Adrenal gland (tissue), 12 donors: ENCODE data around the gene CYP4F12. TPM values are rescaled to one million over a fixed set of nuclear protein-coding genes. Genes with fewer than 3 reads are reported as not detected.

Source experiments
- DNase-seq, 7 donors: peaks; one replicate each; pipeline ENCODE4 v3.0.0-alpha.2; 2019 to 2020
- H3K27ac ChIP-seq, 5 donors: fragments of 200-600 bp; sonication (generic) in 4 of 5; 1 replicate in 3 of 5; 2 replicates in 2 of 5; pipeline versions ENCODE4 v1.5.1 to v1.8.0; 2016 to 2020; ENCODE audit warnings: mild to moderate bottlenecking in 1 of 5
- H3K27me3 ChIP-seq: fragments of 200-600 bp; 2 replicates; pipeline ENCODE4 v1.8.0; 2021
- H3K36me3 ChIP-seq, 2 donors: fragments of 200-600 bp; replicated peaks in 1 of 2; 1 replicate in 1 of 2; 2 replicates in 1 of 2; pipeline versions ENCODE4 v1.5.1 to v1.8.0; 2018 to 2022
- H3K4me1 ChIP-seq, 2 donors: fragments of 200-600 bp; replicated peaks in 1 of 2; 1 replicate in 1 of 2; 2 replicates in 1 of 2; pipeline versions ENCODE4 v1.5.1 to v1.8.0; 2018 to 2021
- H3K4me3 ChIP-seq, 4 donors: fragments of 200-600 bp; sonication (generic) in 3 of 4; one replicate each; pipeline ENCODE4 v1.5.1; 2016 to 2018
- H3K9me3 ChIP-seq, 3 donors: fragments of 200-600 bp; sonication (generic) in 1 of 3; replicated peaks in 1 of 3; 1 replicate in 2 of 3; 2 replicates in 1 of 3; pipeline versions ENCODE4 v1.5.1 to v1.8.0; 2016 to 2021
- POLR2A ChIP-seq, 2 donors: fragments of 450-650 bp; IDR thresholded peaks; one replicate each; pipeline ENCODE4 v1.6.1; 2017; ENCODE audit warnings: antibody characterized with exemption in 2 of 2, mild to moderate bottlenecking in 2 of 2, moderate library complexity in 1 of 2
- WGBS, 4 donors: extraction: QIAGEN DNeasy Blood & Tissue Kit in 2 of 4; methylation state at CpG; one replicate each; pipeline versions ENCODE4 v1.1.5 to v1.1.7; 2013 to 2017; 5-methylcytosine and 5-hydroxymethylcytosine counted together
- intact Hi-C, 2 donors: fragments of 100-400 bp; cut with DNase I; formaldehyde crosslinking; loops; one replicate each; pipeline versions ENCODE4 v1.14.1 to v1.15.0; 2022 to 2023
- polyA plus RNA-seq, 3 donors: library from polyadenylated mRNA; stranded (reverse); fragments of 200-250 nt in 2 of 3; fragments of 350-450 nt in 1 of 3; fragmentation: Illumina TruSeq in 1 of 3; extraction: RNeasy Lipid Tissue Mini Kit (QIAGEN cat#74804) in 1 of 3; gene quantifications; one replicate each; pipeline ENCODE4 v1.2.3, GENCODE V29; 2013 to 2014
- total RNA-seq, 9 donors: library from RNA; depleted of rRNA in 4 of 9; stranded (reverse); fragments of >200 nt in 4 of 9; fragments of 120-200 nt in 1 of 9; fragmentation: NEBNext Ultra II Directional in 1 of 9; extraction: Animal tissue kit (Norgen Biotek cat#: 25700) in 1 of 9; gene quantifications; one replicate each; pipeline versions ENCODE4 v1.1.0 to v1.2.4, GENCODE V29; 2013 to 2023
- TF ChIP-seq, protein P1 (sequence below), 6 experiments: fragments of 450-650 bp in 4 of 6; fragments of 200-600 bp in 2 of 6; sonication (generic) in 1 of 6; IDR thresholded peaks; 1 replicate in 5 of 6; 2 replicates in 1 of 6; pipeline versions ENCODE4 v1.5.1 to v1.8.0; 2016 to 2021; ENCODE audit warnings: antibody characterized with exemption in 6 of 6, mild to moderate bottlenecking in 2 of 6, moderate library complexity in 1 of 6
- donor health status: healthy with polysubstance abuse.
- donor health status: Bipolar disorder and iron deficiency.
- donor health status: DM: yes; HTN: yes; CAD: no.
- donor health status: DM: no; HTN: no; CAD: no.
- donor health status: DM: no; HTN: no; CAD: no.
- donor health status: DM: yes; HTN: yes; CAD: no.

The CYP4F12 gene
- total and polyA plus RNA-seq, 12 donors: 0.42 to 19.7 (median 2.7) TPM

DNA sequence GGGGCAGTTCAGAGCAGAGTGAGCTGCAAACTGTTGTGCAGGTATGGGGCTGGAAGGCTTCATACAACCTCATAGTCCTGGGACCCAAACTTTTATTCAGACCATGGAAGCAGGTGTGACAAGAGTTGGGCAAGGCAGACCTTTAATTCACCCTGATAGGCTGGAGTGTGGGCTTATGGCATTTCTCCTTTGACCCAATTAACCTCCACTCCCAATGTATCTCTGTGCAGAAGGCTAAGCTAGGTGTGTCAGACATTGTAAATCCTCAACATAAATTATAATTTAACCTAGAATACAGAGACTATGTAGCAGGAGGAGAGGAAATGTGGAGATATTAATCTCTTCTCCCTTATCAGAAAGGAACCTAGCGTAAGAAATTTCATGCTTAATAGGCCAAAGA, 42.8 kb downstream of the CYP4F12 start:
- H3K27me3 ChIP-seq: no peaks in the 10 kb centered on the region
- no peaks in the 10 kb centered on the region for H3K4me1 ChIP-seq
- intact Hi-C loops: no loop called here
- no peak for TF ChIP-seq POLR2A (IDR thresholded peaks at IDR 0.05)
- TF ChIP-seq, protein P1, sequence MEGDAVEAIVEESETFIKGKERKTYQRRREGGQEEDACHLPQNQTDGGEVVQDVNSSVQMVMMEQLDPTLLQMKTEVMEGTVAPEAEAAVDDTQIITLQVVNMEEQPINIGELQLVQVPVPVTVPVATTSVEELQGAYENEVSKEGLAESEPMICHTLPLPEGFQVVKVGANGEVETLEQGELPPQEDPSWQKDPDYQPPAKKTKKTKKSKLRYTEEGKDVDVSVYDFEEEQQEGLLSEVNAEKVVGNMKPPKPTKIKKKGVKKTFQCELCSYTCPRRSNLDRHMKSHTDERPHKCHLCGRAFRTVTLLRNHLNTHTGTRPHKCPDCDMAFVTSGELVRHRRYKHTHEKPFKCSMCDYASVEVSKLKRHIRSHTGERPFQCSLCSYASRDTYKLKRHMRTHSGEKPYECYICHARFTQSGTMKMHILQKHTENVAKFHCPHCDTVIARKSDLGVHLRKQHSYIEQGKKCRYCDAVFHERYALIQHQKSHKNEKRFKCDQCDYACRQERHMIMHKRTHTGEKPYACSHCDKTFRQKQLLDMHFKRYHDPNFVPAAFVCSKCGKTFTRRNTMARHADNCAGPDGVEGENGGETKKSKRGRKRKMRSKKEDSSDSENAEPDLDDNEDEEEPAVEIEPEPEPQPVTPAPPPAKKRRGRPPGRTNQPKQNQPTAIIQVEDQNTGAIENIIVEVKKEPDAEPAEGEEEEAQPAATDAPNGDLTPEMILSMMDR (IDR thresholded peaks at IDR 0.05): no peak
- no peaks in the 10 kb centered on the region for H3K36me3 ChIP-seq
- no peak overlapping the region for H3K27ac ChIP-seq
- H3K4me3 ChIP-seq: no peak overlapping the region
- no peak for DNase-seq
- H3K9me3 ChIP-seq: no peaks in the 10 kb centered on the region
- 67 to 84% (median 78%) methylated on average over 1 of the region's 1 CpG for WGBS, 4 donors

DNA sequence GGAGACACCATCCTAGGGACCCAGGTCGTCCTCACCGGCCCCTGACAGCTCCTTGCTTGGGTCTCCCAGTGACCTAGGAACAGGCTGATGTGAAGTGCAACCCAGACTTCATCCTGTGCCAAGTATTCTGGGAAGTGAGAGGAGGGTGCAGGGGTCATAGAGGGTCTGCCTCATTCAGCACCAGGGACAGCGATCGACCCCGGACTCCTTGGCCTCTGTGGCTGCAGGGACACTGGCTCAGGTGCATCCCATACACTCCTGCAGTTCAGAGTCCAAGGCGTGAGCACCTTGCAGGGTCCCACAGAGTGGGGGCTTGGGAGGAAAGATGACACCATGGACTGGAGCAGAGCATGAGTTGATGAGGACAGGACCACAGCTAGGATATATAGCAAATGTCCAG, 44.9 kb downstream of the CYP4F12 start:
- Histone ChIP-seq H3K36me3 (no peaks in the 10 kb centered on the region), H3K4me3 (no peak overlapping the region), H3K27ac (no peak overlapping the region), H3K27me3 (peaks cover 5% of the 10 kb centered on the region), H3K9me3 (no peaks in the 10 kb centered on the region), H3K4me1 (no peaks in the 10 kb centered on the region)
- TF ChIP-seq POLR2A (IDR thresholded peaks at IDR 0.05): no peak
- TF ChIP-seq, protein P1 (IDR thresholded peaks at IDR 0.05): no peak
- DNase-seq: no peak
- intact Hi-C loops: no loop called here
- 14 to 41% (median 17%) methylated on average over 6 of the region's 6 CpGs for WGBS, 4 donors

DNA sequence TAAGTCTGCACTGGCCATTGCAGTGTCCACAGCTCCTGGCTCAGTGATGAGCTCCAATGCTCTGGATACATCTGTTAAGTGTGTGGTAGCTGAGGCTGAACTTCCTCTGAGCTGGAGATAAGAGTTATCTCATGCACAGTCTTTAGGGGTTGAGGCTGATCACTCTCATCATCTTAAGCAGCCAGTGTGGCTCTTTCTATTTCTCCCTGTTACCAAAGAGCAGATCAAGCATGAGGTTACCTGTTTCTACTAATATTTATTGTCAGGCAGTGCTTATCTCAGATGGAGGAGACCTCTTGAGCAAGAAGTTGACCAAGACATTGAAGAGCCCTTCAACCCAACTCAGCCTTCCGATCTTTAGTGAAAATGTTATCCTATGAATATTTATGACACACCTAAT, 48.4 kb downstream of the CYP4F12 start:
- TF ChIP-seq POLR2A (IDR thresholded peaks at IDR 0.05): no peak
- TF ChIP-seq, protein P1 (IDR thresholded peaks at IDR 0.05): no peak
- Histone ChIP-seq H3K4me1 (no peaks in the 10 kb centered on the region), H3K27me3 (peaks cover 15% of the 10 kb centered on the region), H3K4me3 (no peak overlapping the region), H3K36me3 (no peaks in the 10 kb centered on the region), H3K9me3 (no peaks in the 10 kb centered on the region), H3K27ac (no peak overlapping the region)
- 64 to 87% (median 78%) methylated on average over 1 of the region's 1 CpG for WGBS, 4 donors
- DNase-seq: no peak
- intact Hi-C loops: no loop called here

DNA sequence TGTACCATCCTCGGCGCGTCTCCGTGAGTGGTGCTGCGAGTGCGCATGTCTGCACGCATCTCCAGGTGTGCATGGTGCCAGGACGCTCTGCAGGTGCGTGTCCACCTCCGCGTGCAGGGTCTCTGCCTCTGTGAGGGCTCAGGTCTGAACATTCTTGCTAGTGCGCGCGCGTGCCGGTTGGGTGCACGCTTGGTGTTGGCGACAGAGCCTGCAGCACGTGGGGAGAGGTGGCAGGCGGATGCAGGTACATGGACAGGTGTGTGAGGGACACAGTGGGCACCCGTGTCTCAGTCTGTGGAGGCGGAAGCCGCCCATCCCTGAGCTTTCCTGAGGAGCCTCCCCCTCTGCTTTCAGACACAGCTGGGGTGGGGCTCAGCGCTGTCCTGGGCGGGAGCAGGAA, 50.1 kb downstream of the CYP4F12 start:
- intact Hi-C loops: no loop called here
- H3K36me3 ChIP-seq: no peaks in the 10 kb centered on the region
- peaks cover 16% of the 10 kb centered on the region for H3K27me3 ChIP-seq

More for the DNA sequence above, 50.1 kb downstream of the CYP4F12 start:
- TF ChIP-seq, protein P1 (IDR thresholded peaks at IDR 0.05): no peak
- no peak for TF ChIP-seq POLR2A (IDR thresholded peaks at IDR 0.05)
- no peak overlapping the region for H3K27ac ChIP-seq
- H3K4me1 ChIP-seq: no peaks in the 10 kb centered on the region
- no peaks in the 10 kb centered on the region for H3K9me3 ChIP-seq
- DNase-seq: no peak
- 16 to 20% (median 17%) methylated on average over 6 to 25 of the region's 25 CpGs for WGBS, 4 donors
- no peak overlapping the region for H3K4me3 ChIP-seq
